Measurements from ENCODE around the gene PLA2G4D.

The PLA2G4D gene

GRCh38 chr15:42094512-42094963, at the start of gene PLA2G4D:
Gene PLA2G4D, minus strand, starts transcription at chr15:42094562. Its CDS starts 103 bp downstream, at chr15:42094459.
- no peak for FAIRE-seq
- no peak for DNase-seq (ENCODE audit: insufficient read length, low spot score)
- TF ChIP-seq CTCF (IDR thresholded peaks at IDR 0.05; ENCODE audit: insufficient read depth, missing control alignments) = no peak

- no peak for DNase-seq (ENCODE audit: insufficient read length, low spot score)
- FAIRE-seq = no peak
- TF ChIP-seq CTCF (IDR thresholded peaks at IDR 0.05; ENCODE audit: insufficient read depth, missing control alignments) = no peak
These were observed 49.0 kb upstream of the PLA2G4D start for GRCh38 chr15:42143356-42143755.

GRCh38 chr15:42141795-42142667, 47.7 kb upstream of the PLA2G4D start:
- no peak for TF ChIP-seq CTCF (IDR thresholded peaks at IDR 0.05; ENCODE audit: insufficient read depth, missing control alignments)
- no peak for FAIRE-seq
- DNase-seq (ENCODE audit: insufficient read length, low spot score) = no peak

GRCh38 chr15:42141246-42141645, 46.9 kb upstream of the PLA2G4D start:
- TF ChIP-seq CTCF (IDR thresholded peaks at IDR 0.05; ENCODE audit: insufficient read depth, missing control alignments) = no peak
- FAIRE-seq = no peak
- no peak for DNase-seq (ENCODE audit: insufficient read length, low spot score)

GRCh38 chr15:42140383-42141070, 46.2 kb upstream of the PLA2G4D start:
- DNase-seq (ENCODE audit: insufficient read length, low spot score) (no peak), FAIRE-seq (no peak)
- TF ChIP-seq CTCF (IDR thresholded peaks at IDR 0.05; ENCODE audit: insufficient read depth, missing control alignments) = no peak

GRCh38 chr15:42139596-42139995, 45.2 kb upstream of the PLA2G4D start:
- TF ChIP-seq CTCF (IDR thresholded peaks at IDR 0.05; ENCODE audit: insufficient read depth, missing control alignments) = no peak
- FAIRE-seq (no peak), DNase-seq (ENCODE audit: insufficient read length, low spot score) (no peak)

Measured in D721Med (cell line).